Aorta (tissue), 5 donors: ENCODE results near the gene BLTP2. TPM values are rescaled to one million over a fixed set of nuclear protein-coding genes. Genes with fewer than 3 reads are reported as not detected.
A peak's percentile ranks its signal among the peaks of the same experiment; 100 is the strongest.

ENCODE experiments used
- ATAC-seq: fragments of 200-7000 bp; cut with Tn5 transposase; one replicate; pipeline ENCODE4 v1.9.1; 2022; ENCODE audit warnings: moderate library complexity; ENCODE audit not compliant: low FRiP score
- DNase-seq, 2 donors: peaks; one replicate each; pipeline ENCODE4 v3.0.0-alpha.2; 2020
- H3K27ac ChIP-seq, 2 donors: one replicate each; pipeline ENCODE4 v1.5.1; 2013; ENCODE audit warnings: low read length in 2 of 2, mild to moderate bottlenecking in 2 of 2, moderate library complexity in 2 of 2, control low read depth in 1 of 2, inconsistent platforms in 1 of 2, low read depth in 1 of 2
- H3K27me3 ChIP-seq, 2 donors: one replicate each; pipeline ENCODE4 v1.6.1; 2013; ENCODE audit warnings: control low read depth in 1 of 2, low read length in 1 of 2, mild to moderate bottlenecking in 1 of 2, moderate library complexity in 1 of 2; ENCODE audit not compliant: insufficient read depth in 2 of 2, control insufficient read depth in 1 of 2
- H3K36me3 ChIP-seq, 2 donors: one replicate each; pipeline ENCODE4 v1.6.1; 2013; ENCODE audit warnings: control low read depth in 1 of 2, low read length in 1 of 2, mild to moderate bottlenecking in 1 of 2; ENCODE audit not compliant: insufficient read depth in 2 of 2, control insufficient read depth in 1 of 2
- H3K4me1 ChIP-seq, 2 donors: one replicate each; pipeline ENCODE4 v1.6.1; 2013; ENCODE audit warnings: low read length in 2 of 2, control low read depth in 1 of 2, mild to moderate bottlenecking in 1 of 2, moderate library complexity in 1 of 2; ENCODE audit not compliant: insufficient read depth in 2 of 2, control insufficient read depth in 1 of 2
- H3K4me3 ChIP-seq, 2 donors: one replicate each; pipeline ENCODE4 v1.5.1; 2013; ENCODE audit warnings: low read length in 2 of 2, control low read depth in 1 of 2, mild to moderate bottlenecking in 1 of 2
- H3K9me3 ChIP-seq: one replicate; pipeline ENCODE4 v1.6.1; 2013; ENCODE audit warnings: mild to moderate bottlenecking, low read length; ENCODE audit not compliant: control insufficient read depth
- WGBS, 2 donors: extraction: QIAGEN DNeasy Blood & Tissue Kit; methylation state at CpG; one replicate each; pipeline ENCODE4 v1.1.7; 2013; 5-methylcytosine and 5-hydroxymethylcytosine counted together
- intact Hi-C, 2 donors: fragments of 100-400 bp; cut with DNase I; formaldehyde crosslinking; loops; one replicate each; pipeline versions ENCODE4 v1.14.2 to v1.15.0; 2022
- polyA plus RNA-seq, 2 donors: library from polyadenylated mRNA; stranded (reverse); fragments of 200-250 nt; gene quantifications; one replicate each; pipeline ENCODE4 v1.2.3, GENCODE V29; 2013
- total RNA-seq, 2 donors: library from RNA; stranded (reverse); fragmentation: NEBNext Ultra II Directional; extraction: Animal tissue kit (Norgen Biotek cat#: 25700); gene quantifications; one replicate each; pipeline ENCODE4 v1.2.1, GENCODE V29; 2021
- donor health status: healthy with polysubstance abuse.
- donor health status: Bipolar disorder and iron deficiency.
- donor health status: DM: no; HTN: no; CAD: no.
- donor health status: DM: no; HTN: no; CAD: no.
- donor health status: DM: yes; HTN: yes; CAD: no.

Gene BLTP2
- total and polyA plus RNA-seq, 4 donors = 27.7 to 135 (median 64.2) TPM

GRCh38 chr17:28598799-28599310 is 46.1 kb downstream of the BLTP2 start, which contains the start of gene SPAG5:
SPAG5 (minus strand) TSS chr17:28599025; CDS start chr17:28598946, 79 bp downstream.
- DNase-seq (peak; percentile 95 to 97), ATAC-seq (peak; percentile 99)
- Histone ChIP-seq H3K4me3 (peak within 1 kb of the TSS; percentile 29 to 77), H3K36me3 (no peaks in the 10 kb centered on the region), H3K27ac (peak within 1 kb of the TSS; percentile 23 to 94), H3K4me1 (no peaks in the 10 kb centered on the region), H3K27me3 (no peaks in the 10 kb centered on the region), H3K9me3 (no peaks in the 10 kb centered on the region)
- 1% methylated on average over 44 of the region's 44 CpGs for WGBS, 2 donors
- intact Hi-C loops = loop anchor here (2.0 to 5.0 kb wide), 2 partner anchors 46 to 47 kb away; partner anchors contain the start of gene UNC119 (in 2 of the 2)

DNA sequence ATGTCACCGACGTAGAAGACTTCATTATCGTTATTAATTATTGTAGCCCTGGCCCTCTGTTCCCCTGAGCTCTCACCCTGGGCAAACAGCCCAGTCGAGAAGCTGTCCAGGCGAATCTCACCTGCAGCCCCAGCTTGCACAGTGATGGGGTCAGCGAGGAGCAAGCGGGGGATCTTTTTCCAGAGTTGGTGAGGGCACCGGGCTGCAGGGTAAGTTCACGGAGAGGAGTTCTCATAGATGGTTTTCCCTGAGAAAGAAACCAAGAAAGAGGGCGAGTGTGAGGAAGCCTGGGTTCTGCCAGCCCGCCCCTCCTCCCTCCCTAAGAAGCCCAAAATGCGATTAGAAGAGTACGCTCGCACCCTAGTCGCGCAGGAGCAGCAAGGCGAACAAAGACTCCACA is 46.6 kb downstream of the BLTP2 start:
- no peaks in the 10 kb centered on the region for H3K27me3 ChIP-seq
- intact Hi-C loops = loop anchor here (2.0 to 5.0 kb wide), 2 partner anchors 46 kb away; partner anchors contain the start of gene UNC119 (in 2 of the 2)
- ATAC-seq (no peak), DNase-seq (no peak)
- WGBS, 2 donors = 1 to 2% methylated on average over 17 of the region's 17 CpGs
- no peaks in the 10 kb centered on the region for H3K36me3 ChIP-seq
- H3K4me3 ChIP-seq = peak overlapping the region in 1 of 2 donors; percentile 4
- H3K27ac ChIP-seq = no peak overlapping the region
- no peaks in the 10 kb centered on the region for H3K9me3 ChIP-seq
- H3K4me1 ChIP-seq = no peaks in the 10 kb centered on the region

DNA sequence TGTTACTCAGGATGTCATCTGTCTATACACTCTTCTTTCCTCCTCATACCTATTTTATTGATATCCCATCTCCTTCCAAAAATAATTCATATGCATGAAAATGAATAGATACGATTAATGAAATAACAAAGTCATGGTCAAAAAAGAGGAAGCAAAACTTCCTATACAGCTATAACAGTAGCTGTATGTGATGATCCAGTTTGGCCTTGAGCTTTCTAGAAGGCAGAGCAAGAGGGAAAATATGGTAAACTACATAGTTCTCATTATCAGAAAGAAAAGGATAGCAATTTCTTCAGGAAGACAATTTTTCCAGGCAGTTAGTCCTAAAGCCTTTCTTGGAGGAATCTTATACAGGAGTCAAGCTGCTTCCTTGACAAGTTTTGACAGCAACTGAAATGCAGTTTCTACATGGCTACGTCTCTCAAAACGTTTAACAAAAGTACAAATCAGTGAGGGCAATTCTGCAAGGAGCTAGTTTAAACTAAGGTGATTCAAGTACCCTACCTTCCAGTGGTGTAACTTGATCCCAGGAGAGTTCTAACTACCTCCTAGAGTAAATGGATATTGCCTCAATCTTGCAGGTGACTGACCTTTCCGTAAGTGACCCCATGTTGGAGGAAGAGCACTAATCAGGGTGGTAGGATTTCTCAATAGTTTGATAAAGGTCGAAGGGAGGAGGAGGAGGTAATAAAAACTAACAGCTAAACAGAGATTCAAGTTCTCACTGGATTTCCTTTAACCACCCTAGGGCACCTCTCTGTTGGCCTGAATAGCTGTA is 47.2 kb downstream of the BLTP2 start:
- H3K36me3 ChIP-seq = no peaks in the 10 kb centered on the region
- H3K27me3 ChIP-seq = no peaks in the 10 kb centered on the region
- H3K27ac ChIP-seq = no peak overlapping the region
- H3K4me1 ChIP-seq = no peaks in the 10 kb centered on the region
- intact Hi-C loops = loop anchor here (2.0 to 5.0 kb wide), 2 partner anchors 45 kb away; partner anchors contain the start of gene UNC119 (in 2 of the 2)
- 40 to 43% methylated on average over 5 of the region's 5 CpGs for WGBS, 2 donors
- no peak for DNase-seq
- ATAC-seq = no peak
- no peak overlapping the region for H3K4me3 ChIP-seq
- no peaks in the 10 kb centered on the region for H3K9me3 ChIP-seq

Other genes with a start within 250 kb of the BLTP2 start
- gene SLC46A1, start 238.9 kb downstream of the BLTP2 start, total RNA-seq = 10 to 100 TPM in 1 of 2 donors, 1 to 10 TPM in 1; 6.4 to 16.7 TPM
- 10 to 100 TPM in 1 of 2 donors, 1 to 10 TPM in 1; 4.4 to 10.5 TPM for gene SLC46A1, start 238.9 kb downstream of the BLTP2 start, polyA plus RNA-seq
- gene SLC13A2, start 171.5 kb downstream of the BLTP2 start, total RNA-seq = not detected
- gene SLC13A2, start 171.5 kb downstream of the BLTP2 start, polyA plus RNA-seq = 10 to 100 TPM in 1 of 2 donors, not detected in 1; 23.8 TPM
- not detected for gene FOXN1, start 138.8 kb downstream of the BLTP2 start, total RNA-seq
- gene FOXN1, start 138.8 kb downstream of the BLTP2 start, polyA plus RNA-seq = not detected
- 10 to 100 TPM; 17.4 to 25.7 TPM for gene UNC119, start 92.5 kb downstream of the BLTP2 start, total RNA-seq
- gene UNC119, start 92.5 kb downstream of the BLTP2 start, polyA plus RNA-seq = 10 to 100 TPM; 18.7 to 36.6 TPM
- gene PIGS, start 73.6 kb downstream of the BLTP2 start, total RNA-seq = 10 to 100 TPM; 33.5 to 38.7 TPM
- gene PIGS, start 73.6 kb downstream of the BLTP2 start, polyA plus RNA-seq = 10 to 100 TPM; 21.8 to 37.7 TPM
- gene ALDOC, start 68.3 kb downstream of the BLTP2 start, total RNA-seq = 10 to 100 TPM; 22.1 to 27.1 TPM
- gene ALDOC, start 68.3 kb downstream of the BLTP2 start, polyA plus RNA-seq = 10 to 100 TPM; 15.4 to 30.4 TPM
- gene SPAG5, start 46.1 kb downstream of the BLTP2 start, total RNA-seq = 1 to 10 TPM; 2.2 to 3.6 TPM
- 1 to 10 TPM; 1.6 to 4.3 TPM for gene SPAG5, start 46.1 kb downstream of the BLTP2 start, polyA plus RNA-seq
- gene RSKR, start 31.0 kb downstream of the BLTP2 start, total RNA-seq = 10 to 100 TPM in 1 of 2 donors, 1 to 10 TPM in 1; 6.3 to 15.7 TPM
- gene RSKR, start 31.0 kb downstream of the BLTP2 start, polyA plus RNA-seq = 1 to 10 TPM in 1 of 2 donors, under 1 TPM in 1; 0.13 to 3.0 TPM
- 10 to 100 TPM; 34.8 to 40.8 TPM for gene SDF2, start 16.7 kb upstream of the BLTP2 start, total RNA-seq
- gene SDF2, start 16.7 kb upstream of the BLTP2 start, polyA plus RNA-seq = 10 to 100 TPM; 36.7 to 51.5 TPM
- gene SUPT6H, start 17.0 kb upstream of the BLTP2 start, total RNA-seq = 10 to 100 TPM; 73.1 to 81.2 TPM
- gene SUPT6H, start 17.0 kb upstream of the BLTP2 start, polyA plus RNA-seq = 10 to 100 TPM; 22.5 to 41.0 TPM
- 1 to 10 TPM in 1 of 2 donors, under 1 TPM in 1; 0.78 to 6.6 TPM for gene PROCA1, start 66.7 kb upstream of the BLTP2 start, total RNA-seq
- gene PROCA1, start 66.7 kb upstream of the BLTP2 start, polyA plus RNA-seq = 1 to 10 TPM; 5.1 to 5.3 TPM
- 100 to 1,000 TPM; 107 to 115 TPM for gene RAB34, start 72.7 kb upstream of the BLTP2 start, total RNA-seq
- 100 to 1,000 TPM; 133 to 303 TPM for gene RAB34, start 72.7 kb upstream of the BLTP2 start, polyA plus RNA-seq
- 1,000 to 10,000 TPM; 1,133 to 1,177 TPM for gene RPL23A, start 74.8 kb upstream of the BLTP2 start, total RNA-seq
- 1,000 to 10,000 TPM; 1,641 to 1,888 TPM for gene RPL23A, start 74.8 kb upstream of the BLTP2 start, polyA plus RNA-seq
- gene TLCD1, start 81.1 kb upstream of the BLTP2 start, total RNA-seq = 1 to 10 TPM in 1 of 2 donors, under 1 TPM in 1; 0.90 to 2.5 TPM
- gene TLCD1, start 81.1 kb upstream of the BLTP2 start, polyA plus RNA-seq = 1 to 10 TPM in 1 of 2 donors, not detected in 1; 1.5 TPM
- gene NEK8, start 83.6 kb upstream of the BLTP2 start, total RNA-seq = 1 to 10 TPM; 1.6 to 4.5 TPM
- gene NEK8, start 83.6 kb upstream of the BLTP2 start, polyA plus RNA-seq = 1 to 10 TPM; 2.0 to 5.3 TPM
- 10 to 100 TPM; 18.8 to 24.6 TPM for gene TRAF4, start 98.9 kb upstream of the BLTP2 start, total RNA-seq
- gene TRAF4, start 98.9 kb upstream of the BLTP2 start, polyA plus RNA-seq = 10 to 100 TPM; 10.7 to 19.3 TPM
- gene FAM222B, start 197.6 kb upstream of the BLTP2 start, total RNA-seq = 10 to 100 TPM; 18.4 to 18.7 TPM
- gene FAM222B, start 197.6 kb upstream of the BLTP2 start, polyA plus RNA-seq = 1 to 10 TPM; 3.6 to 4.6 TPM
- 10 to 100 TPM; 17.1 to 20.0 TPM for gene ERAL1, start 209.9 kb upstream of the BLTP2 start, total RNA-seq
- gene ERAL1, start 209.9 kb upstream of the BLTP2 start, polyA plus RNA-seq = 10 to 100 TPM; 16.7 to 21.5 TPM